ENCODE data around the gene COX6A2. TPM values are rescaled to one million over a fixed set of nuclear protein-coding genes. Genes with fewer than 3 reads are reported as not detected.

The COX6A2 gene
- total and polyA plus RNA-seq, 4 donors = 0.84 to 36.7 (median 8.0) TPM; not detected in 1

- Histone ChIP-seq H3K9ac (ENCODE audit: low read depth in 1 of 2, low read length in 2 of 2) (no peak overlapping the region), H3K4me3 (ENCODE audit: low read depth in 1 of 3, low read length in 3 of 3) (no peak overlapping the region), H3K27me3 (ENCODE audit: control insufficient read depth in 4 of 4, insufficient read depth in 4 of 4, low read length in 3 of 4) (no peaks in the 10 kb centered on the region), H3K36me3 (ENCODE audit: control insufficient read depth in 4 of 4, insufficient read depth in 3 of 4, low read depth in 1 of 4, low read length in 3 of 4) (no peaks in the 10 kb centered on the region), H3K27ac (ENCODE audit: low read depth in 1 of 2, low read length in 2 of 2) (no peak overlapping the region), H3K4me1 (ENCODE audit: control insufficient read depth in 4 of 4, insufficient read depth in 4 of 4, low read length in 3 of 4) (peaks cover 3 to 7% (median 5%) of the 10 kb centered on the region in 4 donors), H3K9me3 (ENCODE audit: control insufficient read depth in 4 of 4, low read length in 3 of 4) (no peaks in the 10 kb centered on the region)
- no peak for TF ChIP-seq HNF4A (conservative IDR thresholded peaks at IDR 0.05)
- no peak for TF ChIP-seq FOXA2 (IDR thresholded peaks at IDR 0.05)
- no peak for TF ChIP-seq HNF4G (IDR thresholded peaks at IDR 0.05)
- TF ChIP-seq ATF3 (IDR thresholded peaks at IDR 0.05) = no peak
- TF ChIP-seq GABPA (IDR thresholded peaks at IDR 0.05 in 1 of 2, conservative IDR thresholded peaks at IDR 0.05 in 1 of 2) = no peak
- TF ChIP-seq, protein P1, sequence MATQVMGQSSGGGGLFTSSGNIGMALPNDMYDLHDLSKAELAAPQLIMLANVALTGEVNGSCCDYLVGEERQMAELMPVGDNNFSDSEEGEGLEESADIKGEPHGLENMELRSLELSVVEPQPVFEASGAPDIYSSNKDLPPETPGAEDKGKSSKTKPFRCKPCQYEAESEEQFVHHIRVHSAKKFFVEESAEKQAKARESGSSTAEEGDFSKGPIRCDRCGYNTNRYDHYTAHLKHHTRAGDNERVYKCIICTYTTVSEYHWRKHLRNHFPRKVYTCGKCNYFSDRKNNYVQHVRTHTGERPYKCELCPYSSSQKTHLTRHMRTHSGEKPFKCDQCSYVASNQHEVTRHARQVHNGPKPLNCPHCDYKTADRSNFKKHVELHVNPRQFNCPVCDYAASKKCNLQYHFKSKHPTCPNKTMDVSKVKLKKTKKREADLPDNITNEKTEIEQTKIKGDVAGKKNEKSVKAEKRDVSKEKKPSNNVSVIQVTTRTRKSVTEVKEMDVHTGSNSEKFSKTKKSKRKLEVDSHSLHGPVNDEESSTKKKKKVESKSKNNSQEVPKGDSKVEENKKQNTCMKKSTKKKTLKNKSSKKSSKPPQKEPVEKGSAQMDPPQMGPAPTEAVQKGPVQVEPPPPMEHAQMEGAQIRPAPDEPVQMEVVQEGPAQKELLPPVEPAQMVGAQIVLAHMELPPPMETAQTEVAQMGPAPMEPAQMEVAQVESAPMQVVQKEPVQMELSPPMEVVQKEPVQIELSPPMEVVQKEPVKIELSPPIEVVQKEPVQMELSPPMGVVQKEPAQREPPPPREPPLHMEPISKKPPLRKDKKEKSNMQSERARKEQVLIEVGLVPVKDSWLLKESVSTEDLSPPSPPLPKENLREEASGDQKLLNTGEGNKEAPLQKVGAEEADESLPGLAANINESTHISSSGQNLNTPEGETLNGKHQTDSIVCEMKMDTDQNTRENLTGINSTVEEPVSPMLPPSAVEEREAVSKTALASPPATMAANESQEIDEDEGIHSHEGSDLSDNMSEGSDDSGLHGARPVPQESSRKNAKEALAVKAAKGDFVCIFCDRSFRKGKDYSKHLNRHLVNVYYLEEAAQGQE (IDR thresholded peaks at IDR 0.05) = no peak
- TF ChIP-seq JUND (IDR thresholded peaks at IDR 0.05) = no peak
- DNase-seq (ENCODE audit: low spot score) = no peak
- WGBS = 90% methylated on average over 3 of the region's 3 CpGs
Observed at GRCh38 chr16:31429796-31430195, 1.6 kb upstream of the COX6A2 start.

GRCh38 chr16:31429314-31429713, 1.2 kb upstream of the COX6A2 start:
- no peaks in the 10 kb centered on the region for H3K36me3 ChIP-seq (ENCODE audit: control insufficient read depth in 4 of 4, insufficient read depth in 3 of 4, low read depth in 1 of 4, low read length in 3 of 4)
- 8% methylated on average over 1 of the region's 1 CpG for WGBS
- peaks cover 3 to 7% (median 5%) of the 10 kb centered on the region in 4 donors for H3K4me1 ChIP-seq (ENCODE audit: control insufficient read depth in 4 of 4, insufficient read depth in 4 of 4, low read length in 3 of 4)
- no peaks in the 10 kb centered on the region for H3K9me3 ChIP-seq (ENCODE audit: control insufficient read depth in 4 of 4, low read length in 3 of 4)
- DNase-seq (ENCODE audit: low spot score) = no peak
- H3K4me3 ChIP-seq (ENCODE audit: low read depth in 1 of 3, low read length in 3 of 3) = no peak overlapping the region
- H3K9ac ChIP-seq (ENCODE audit: low read depth in 1 of 2, low read length in 2 of 2) = no peak overlapping the region
- H3K27ac ChIP-seq (ENCODE audit: low read depth in 1 of 2, low read length in 2 of 2) = no peak overlapping the region
- TF ChIP-seq YY1 (IDR thresholded peaks at IDR 0.05) (no peak), ZBTB33 (IDR thresholded peaks at IDR 0.05) (no peak), NR2F2 (IDR thresholded peaks at IDR 0.05) (no peak), FOXA1 (IDR thresholded peaks at IDR 0.05) (no peak), EGR1 (IDR thresholded peaks at IDR 0.05; ENCODE audit: low read depth in 2 of 2) (no peak), RXRA (IDR thresholded peaks at IDR 0.05) (no peak), TAF1 (conservative IDR thresholded peaks at IDR 0.05) (no peak)
- no peaks in the 10 kb centered on the region for H3K27me3 ChIP-seq (ENCODE audit: control insufficient read depth in 4 of 4, insufficient read depth in 4 of 4, low read length in 3 of 4)

All from liver (tissue), 9 donors.